Keratinocyte (primary cell): ENCODE data around the gene PPP1R1C. TPM values are rescaled to one million over a fixed set of nuclear protein-coding genes. Genes with fewer than 3 reads are reported as not detected.
A peak's percentile ranks its signal among the peaks of the same experiment; 100 is the strongest.

Experiments used
- DNase-seq: peaks from one replicate; pipeline ENCODE4 v3.0.0-alpha.2; 2011; ENCODE audit warnings: low read depth, missing footprints, low spot score
- FAIRE-seq: peaks from 2 replicates; lab custom pipeline; 2011; peaks lifted over from hg19 to GRCh38; lab: Jason Lieb, UNC
- H2AFZ ChIP-seq: 2 replicates; pipeline ENCODE4 v1.6.0; 2012; ENCODE audit warnings: low read length, control low read depth, inconsistent platforms; ENCODE audit not compliant: control insufficient read depth
- H3K27ac ChIP-seq: 2 replicates; pipeline ENCODE4 v1.5.1; 2011; ENCODE audit warnings: low read length; ENCODE audit not compliant: control insufficient read depth, insufficient read depth
- H3K27me3 ChIP-seq: 3 replicates; pipeline ENCODE4 v1.6.0; 2011; ENCODE audit warnings: low read length; ENCODE audit not compliant: control insufficient read depth, insufficient read depth; ENCODE audit errors: extremely low read depth
- H3K36me3 ChIP-seq, 2 experiments: 2 replicates in 1 of 2; 3 replicates in 1 of 2; pipeline ENCODE4 v1.5.1; 2011; ENCODE audit warnings: low read length in 2 of 2, mild to moderate bottlenecking in 1 of 2; ENCODE audit not compliant: control insufficient read depth in 2 of 2, insufficient read depth in 2 of 2; ENCODE audit errors: extremely low read depth in 1 of 2
- H3K4me1 ChIP-seq: 3 replicates; pipeline ENCODE4 v1.5.1; 2011; ENCODE audit warnings: low read length; ENCODE audit not compliant: control insufficient read depth, insufficient read depth; ENCODE audit errors: extremely low read depth
- H3K4me2 ChIP-seq: 3 replicates; pipeline ENCODE4 v1.6.0; 2011; ENCODE audit warnings: low read depth, low read length; ENCODE audit not compliant: control insufficient read depth, insufficient read depth; ENCODE audit errors: extremely low read depth
- H3K4me3 ChIP-seq, 3 experiments: fragments of 200-600 bp in 1 of 3; sonication (generic) in 1 of 3; 2 replicates in 2 of 3; 3 replicates in 1 of 3; pipeline ENCODE4 v1.5.1; 2011 to 2016; ENCODE audit warnings: low read length in 3 of 3, mild to moderate bottlenecking in 3 of 3, control low read depth in 2 of 3, inconsistent platforms in 1 of 3, low read depth in 1 of 3, mixed read lengths in 1 of 3, mixed run types in 1 of 3, moderate library complexity in 1 of 3; ENCODE audit not compliant: control insufficient read depth in 2 of 3, insufficient read depth in 2 of 3; ENCODE audit errors: extremely low read depth in 1 of 3
- H3K79me2 ChIP-seq: 2 replicates; pipeline ENCODE4 v1.6.0; 2012; ENCODE audit warnings: low read length; ENCODE audit not compliant: control insufficient read depth, insufficient read depth
- H3K9ac ChIP-seq: 3 replicates; pipeline ENCODE4 v1.6.0; 2011; ENCODE audit warnings: low read length; ENCODE audit not compliant: control insufficient read depth, insufficient read depth; ENCODE audit errors: extremely low read depth
- H3K9me1 ChIP-seq: 3 replicates; pipeline ENCODE4 v1.6.0; 2011; ENCODE audit warnings: low read length; ENCODE audit not compliant: control insufficient read depth, insufficient read depth; ENCODE audit errors: extremely low read depth
- H3K9me3 ChIP-seq: 2 replicates; pipeline ENCODE4 v1.5.1; 2012; ENCODE audit warnings: low read depth, low read length; ENCODE audit not compliant: control insufficient read depth
- H4K20me1 ChIP-seq: 3 replicates; pipeline ENCODE4 v1.6.0; 2011; ENCODE audit warnings: low read length; ENCODE audit not compliant: control insufficient read depth, insufficient read depth; ENCODE audit errors: extremely low read depth
- CTCF ChIP-seq, 3 experiments: IDR thresholded peaks in 1 of 3; conservative IDR thresholded peaks in 1 of 3; optimal IDR thresholded peaks in 1 of 3; 2 replicates in 2 of 3; 3 replicates in 1 of 3; pipeline versions ENCODE3 to v1.5.1; 2011; ENCODE audit warnings: low read length in 3 of 3, mild to moderate bottlenecking in 3 of 3, moderate library complexity in 2 of 3, control low read depth in 1 of 3, inconsistent platforms in 1 of 3; ENCODE audit not compliant: insufficient read depth in 2 of 3; ENCODE audit errors: extremely low read depth in 1 of 3
- EZH2 ChIP-seq: IDR thresholded peaks from one replicate; pipeline ENCODE4 v1.6.1; 2012; ENCODE audit warnings: inconsistent platforms, mild to moderate bottlenecking, low read length, moderate library complexity
- dilution Hi-C: fragments of 300-500 bp; cut with MboI; formaldehyde crosslinking; loops from one replicate; pipeline ENCODE4 v1.7.0; 2020; ENCODE audit warnings: low sequenced_read_pairs; ENCODE audit not compliant: extremely low pct_ligation_motif_present
- polyA plus RNA-seq, 5 experiments: library from polyadenylated mRNA; depleted of rRNA in 3 of 5; stranded (reverse) in 3 of 5; stranded (forward) in 1 of 5; unstranded in 1 of 5; fragments of >200 nt; gene quantifications; 1 replicate in 1 of 5; 2 replicates in 3 of 5; 3 replicates in 1 of 5; pipeline versions ENCODE4 v1.2.1 to v1.2.3, GENCODE V29; 2011 to 2012; ENCODE audit warnings: missing spikeins in 2 of 5, low read depth in 1 of 5, low replicate concordance in 1 of 5

PPP1R1C gene
- polyA plus RNA-seq, 1 donor (not counting 4 experiments of a cell fraction or from before 2014, with no cell fraction given): 4.3 TPM

DNA sequence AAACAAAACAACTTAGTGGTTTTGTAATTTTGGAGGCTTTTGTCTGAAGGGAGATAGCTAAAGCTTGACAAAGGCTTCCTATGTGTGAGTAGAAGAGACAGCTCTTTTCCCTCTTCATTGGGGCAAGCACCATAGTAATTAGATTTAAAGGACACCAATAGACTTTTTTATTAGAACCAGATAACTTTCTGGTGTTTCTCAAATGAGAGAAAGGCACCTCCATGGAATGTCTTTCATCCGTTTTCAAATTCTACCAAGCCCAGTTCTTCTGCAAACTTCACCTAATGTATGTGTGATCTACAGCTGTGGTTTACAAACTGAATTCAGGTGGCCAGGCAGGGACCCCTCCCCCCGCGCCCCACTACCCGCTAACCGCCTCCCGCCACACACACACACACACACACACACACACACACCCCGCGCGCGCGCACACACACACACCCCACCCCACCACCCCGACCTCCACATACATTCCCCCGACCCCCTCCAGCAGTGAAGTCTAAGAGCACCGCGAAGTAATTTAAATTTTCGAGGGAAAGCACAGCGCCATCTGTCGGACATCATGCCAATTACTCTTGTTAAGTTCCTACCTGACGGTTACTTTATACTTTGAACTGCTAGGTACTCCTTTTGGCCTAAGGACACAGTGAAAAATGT is 31.6 kb upstream of the PPP1R1C start:
- no peak for FAIRE-seq
- peak overlapping the region; percentile 63 for H2AFZ ChIP-seq

GRCh38 chr2:181954538-181954883 is 31.1 kb upstream of the PPP1R1C start:
- no peak for FAIRE-seq
- H2AFZ ChIP-seq: peak overlapping the region; percentile 63
- H3K4me3 ChIP-seq: peak overlapping the region in 2 of 3 experiments; percentile 24 to 31
- no peaks in the 10 kb centered on the region for H3K9me1 ChIP-seq
- peak overlapping the region; percentile 49 for H3K4me2 ChIP-seq
- H3K9ac ChIP-seq: peak overlapping the region; percentile 2
- peak overlapping the region; percentile 74 for H3K27ac ChIP-seq
- H3K79me2 ChIP-seq: no peaks in the 10 kb centered on the region
- DNase-seq: no peak
- H3K27me3 ChIP-seq: no peaks in the 10 kb centered on the region
- dilution Hi-C loops: no loop called here
- H3K36me3 ChIP-seq: no peaks in the 10 kb centered on the region
- H4K20me1 ChIP-seq: no peaks in the 10 kb centered on the region
- TF ChIP-seq CTCF (optimal IDR thresholded peaks at IDR 0.05 in 1 of 3, IDR thresholded peaks at IDR 0.05 in 1 of 3, conservative IDR thresholded peaks at IDR 0.05 in 1 of 3; ENCODE audit: extremely low read depth in 1 of 3, insufficient read depth in 2 of 3, low read length in 3 of 3) (no peak), EZH2 (no peak)
- no peaks in the 10 kb centered on the region for H3K9me3 ChIP-seq
- peaks cover 15% of the 10 kb centered on the region for H3K4me1 ChIP-seq

More for the DNA sequence above, 31.6 kb upstream of the PPP1R1C start:
- no peaks in the 10 kb centered on the region for H4K20me1 ChIP-seq
- H3K4me2 ChIP-seq: peak overlapping the region; percentile 49
- no peaks in the 10 kb centered on the region for H3K36me3 ChIP-seq
- H3K4me3 ChIP-seq: peak overlapping the region in 1 of 3 experiments; percentile 24
- dilution Hi-C loops: no loop called here
- peak overlapping the region; percentile 74 for H3K27ac ChIP-seq
- no peak overlapping the region for H3K9ac ChIP-seq
- H3K4me1 ChIP-seq: peaks cover 17% of the 10 kb centered on the region
- no peak for DNase-seq
- H3K9me3 ChIP-seq: no peaks in the 10 kb centered on the region
- H3K9me1 ChIP-seq: no peaks in the 10 kb centered on the region
- H3K79me2 ChIP-seq: no peaks in the 10 kb centered on the region
- TF ChIP-seq EZH2 (no peak), CTCF (optimal IDR thresholded peaks at IDR 0.05 in 1 of 3, IDR thresholded peaks at IDR 0.05 in 1 of 3, conservative IDR thresholded peaks at IDR 0.05 in 1 of 3; ENCODE audit: extremely low read depth in 1 of 3, insufficient read depth in 2 of 3, low read length in 3 of 3) (peak; percentile 45 to 64 (median 50))
- H3K27me3 ChIP-seq: no peaks in the 10 kb centered on the region
